ENCODE results near the gene PSRC1.
"Not testable (repeated sequence)": the region's sequence is repeated elsewhere in the genome, so short reads cannot be mapped to it uniquely, and the experiment has no call there.

PSRC1 gene

DNA sequence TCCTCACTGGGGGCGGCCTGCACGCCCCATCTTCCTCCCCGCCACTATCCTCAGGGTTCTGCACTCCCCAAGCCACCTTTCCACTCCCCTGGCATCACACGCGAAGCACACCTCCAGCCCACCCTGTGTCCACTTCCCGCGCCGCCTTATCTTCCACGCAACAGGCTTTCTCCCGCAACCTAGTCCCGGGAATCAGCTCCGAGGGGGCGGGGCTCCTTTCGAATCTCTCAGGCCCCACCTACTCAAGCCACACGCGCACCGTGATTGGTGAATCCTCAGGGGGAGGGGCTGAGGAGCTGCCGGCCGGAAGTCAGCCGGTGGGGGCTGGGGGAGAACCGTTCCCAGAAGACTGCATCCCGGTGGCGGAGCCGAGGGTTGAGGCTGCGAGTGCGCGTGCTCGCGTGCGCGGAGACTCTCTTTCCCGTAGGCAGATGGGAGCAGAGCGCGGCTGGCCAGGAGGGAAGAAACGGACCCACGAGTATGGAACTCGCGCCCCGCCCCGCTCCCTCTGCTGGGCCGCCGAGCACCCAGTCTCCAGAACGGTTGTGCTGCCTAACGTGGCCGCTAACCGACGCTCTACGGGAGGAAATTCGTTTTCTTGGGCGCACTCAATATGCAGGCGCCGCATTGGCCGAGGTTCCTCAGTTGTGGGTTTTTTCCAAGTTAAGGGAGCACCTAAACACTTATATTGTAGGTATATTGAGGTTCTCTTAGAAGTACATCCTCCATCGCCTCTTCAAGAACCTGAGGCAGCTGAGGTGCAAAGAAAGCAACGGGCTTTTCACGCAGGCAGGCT, at the start of gene PSRC1:
TSS of gene PSRC1 (minus strand) at position 194 of the 796 bp plus-strand sequence.
- DNase-seq, result peak; percentile 92

DNA sequence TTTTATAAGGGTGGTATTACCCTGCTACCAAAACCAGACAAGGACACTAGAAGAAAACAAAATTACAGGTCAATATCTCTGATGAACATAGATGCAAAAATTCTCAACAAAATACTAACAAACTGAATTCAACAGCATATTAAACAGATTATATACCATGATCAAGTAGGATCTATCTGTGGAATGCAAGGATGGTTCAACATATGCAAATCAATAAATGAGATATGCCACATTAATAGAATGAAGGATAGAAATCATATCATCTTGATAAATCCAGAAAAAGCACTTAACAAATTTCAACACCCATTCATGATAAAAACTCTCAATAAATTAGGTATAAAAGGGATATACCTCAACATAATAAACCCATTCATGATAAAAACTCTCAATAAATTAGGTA, 48.2 kb upstream of the PSRC1 start:
- no peak for DNase-seq

DNA sequence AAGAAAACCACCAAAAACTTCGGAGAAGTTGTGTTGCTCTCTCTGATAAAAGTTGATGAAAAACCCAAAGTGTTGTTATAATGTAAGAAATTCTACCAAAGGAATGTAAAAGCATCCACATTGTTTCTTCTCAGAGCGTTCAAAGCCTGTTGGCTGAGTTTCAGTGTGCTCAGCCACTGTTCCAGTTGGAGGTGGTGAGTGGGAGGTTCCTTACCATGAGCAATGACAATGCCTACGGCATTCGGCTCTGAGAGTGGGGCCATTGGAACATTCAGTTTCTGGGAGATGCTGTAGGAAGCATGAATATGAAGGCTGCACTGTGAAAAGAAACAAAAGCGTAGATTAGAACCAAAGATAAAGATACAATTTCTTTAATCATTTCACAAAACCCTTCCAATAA, 44.3 kb upstream of the PSRC1 start:
- no peak for DNase-seq

DNA sequence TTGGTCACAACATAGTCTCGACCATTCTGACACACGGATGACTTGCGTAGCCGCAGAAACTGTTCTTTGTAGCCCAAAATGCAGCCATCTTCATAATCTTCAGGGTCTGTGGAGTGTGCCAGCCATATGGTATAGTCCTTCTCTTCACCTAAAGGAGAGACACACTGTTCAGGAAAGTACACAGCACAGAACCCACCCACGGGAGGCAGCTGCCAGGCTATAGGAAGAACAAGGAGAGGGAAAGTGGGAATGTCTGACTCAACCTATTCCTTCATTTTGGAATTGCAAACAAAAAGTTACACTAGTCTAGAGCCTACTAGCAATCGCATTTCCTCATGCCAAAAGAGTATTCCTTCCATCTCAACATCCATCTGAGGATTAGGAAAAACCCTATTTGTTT, 40.0 kb upstream of the PSRC1 start:
- no peak for DNase-seq

DNA sequence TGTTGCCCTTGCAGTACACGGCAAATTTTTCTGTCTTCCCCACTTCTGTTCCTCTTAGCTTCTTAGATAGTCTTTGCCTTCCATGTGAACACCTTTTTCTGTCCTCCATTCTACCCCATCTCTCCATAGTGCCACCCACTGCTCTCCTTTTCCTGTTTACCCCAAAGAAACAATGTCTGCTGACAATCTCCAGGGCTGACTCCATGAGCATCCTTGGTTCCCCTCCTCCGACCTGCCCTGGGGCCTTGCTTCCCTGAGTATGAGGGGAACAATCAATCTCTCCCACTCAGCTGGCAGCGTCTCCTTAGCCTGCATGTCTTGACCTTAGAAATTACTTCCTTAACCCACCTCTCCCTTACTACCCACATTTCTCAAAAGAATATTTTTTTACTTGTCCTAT, 36.2 kb upstream of the PSRC1 start:
- DNase-seq, result no peak

DNA sequence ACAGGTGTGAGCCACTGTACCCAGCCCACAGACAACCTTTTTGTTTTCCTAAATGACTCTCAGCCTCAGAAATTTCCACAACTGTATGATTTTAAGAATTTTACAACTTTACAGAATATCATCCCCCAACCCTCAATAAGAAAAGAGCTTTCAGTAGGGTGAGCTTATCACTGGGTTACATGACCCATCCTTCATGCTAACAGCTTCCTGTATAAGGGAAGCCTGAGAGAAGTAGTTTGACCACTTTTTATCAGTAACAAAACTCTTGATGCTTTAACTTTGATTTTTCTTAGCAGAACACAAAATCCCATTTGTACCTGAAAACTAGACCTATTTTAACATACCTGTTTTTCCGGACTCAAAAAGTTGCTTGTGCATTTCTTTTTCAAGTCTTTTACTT, 33.6 kb upstream of the PSRC1 start:
- DNase-seq, result no peak

DNA sequence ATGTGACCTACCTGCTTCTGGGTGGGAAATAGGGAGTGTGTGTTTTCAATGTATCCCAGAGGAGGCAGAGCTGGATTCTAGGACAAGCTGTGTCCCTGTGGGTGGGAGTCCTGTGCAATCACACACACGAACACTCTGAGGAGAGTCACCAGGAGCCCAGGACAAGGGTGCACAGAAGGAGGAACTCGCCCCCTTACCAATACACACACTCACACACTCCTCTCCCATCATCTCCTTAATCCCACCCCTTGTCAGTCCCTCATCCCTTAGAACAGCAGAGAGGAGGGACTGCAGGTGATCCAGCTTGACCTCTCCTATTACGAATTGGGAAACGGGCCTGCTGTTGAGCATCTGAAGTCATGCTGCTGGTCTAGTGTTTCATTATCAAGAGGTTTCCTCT, 32.3 kb upstream of the PSRC1 start:
- no peak for DNase-seq

DNA sequence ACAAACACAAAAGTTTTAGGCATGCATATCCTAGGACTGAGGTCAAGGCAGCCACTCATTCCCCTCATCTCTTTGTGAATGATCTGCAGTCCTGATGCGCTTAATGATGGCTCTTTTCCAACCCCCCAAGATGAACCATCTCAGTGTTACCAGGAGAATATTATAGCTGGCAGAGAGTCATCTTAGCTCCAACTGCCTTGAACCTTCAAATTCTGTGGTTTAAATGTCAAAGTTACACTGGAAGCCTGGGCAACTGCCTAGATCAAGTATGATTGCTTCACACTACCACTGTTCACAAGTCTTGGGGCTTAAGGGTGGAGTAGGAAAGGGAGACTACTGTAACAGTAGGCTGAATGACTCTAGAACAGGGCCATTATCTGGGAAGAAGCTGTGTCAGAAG, 31.9 kb upstream of the PSRC1 start:
- DNase-seq, result no peak

DNA sequence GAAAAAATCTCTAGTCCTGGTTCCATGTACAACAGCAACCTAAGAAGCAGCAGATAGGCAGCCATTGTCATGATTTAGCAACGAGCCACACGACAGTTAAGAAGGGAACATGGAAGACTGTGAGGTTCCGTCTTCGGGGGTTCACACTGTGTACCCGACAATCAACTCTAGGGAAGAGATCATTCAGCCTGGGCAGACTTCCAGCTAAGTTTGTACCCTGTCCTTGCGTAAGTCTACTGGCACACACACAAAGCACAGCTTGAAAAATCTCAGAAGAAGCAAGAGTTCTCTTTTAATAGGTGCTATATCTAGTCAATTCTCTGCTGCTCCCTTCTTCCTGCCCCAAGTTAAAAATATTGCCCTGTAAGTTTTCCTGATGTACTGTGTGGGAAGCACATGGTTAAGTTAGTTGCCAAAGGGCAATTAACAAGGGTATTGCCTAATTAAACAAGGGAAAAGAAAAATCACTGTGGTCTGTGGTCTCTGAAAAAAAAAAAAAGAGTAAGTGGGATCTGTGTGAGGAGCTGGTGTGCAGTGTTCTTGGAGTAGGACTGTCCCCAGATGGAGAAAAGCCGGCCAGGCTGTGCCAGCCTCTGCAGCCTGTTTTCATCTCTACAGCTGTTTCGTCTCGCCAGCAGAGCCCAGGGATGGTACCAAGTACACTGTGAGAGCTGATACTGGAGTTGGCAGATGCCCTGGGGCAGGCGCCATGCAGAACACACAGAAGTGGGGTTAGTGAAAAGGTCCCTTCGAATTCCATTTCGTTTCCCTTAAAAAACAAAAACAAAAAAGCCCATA, 30.2 kb upstream of the PSRC1 start:
- no peak for DNase-seq

DNA sequence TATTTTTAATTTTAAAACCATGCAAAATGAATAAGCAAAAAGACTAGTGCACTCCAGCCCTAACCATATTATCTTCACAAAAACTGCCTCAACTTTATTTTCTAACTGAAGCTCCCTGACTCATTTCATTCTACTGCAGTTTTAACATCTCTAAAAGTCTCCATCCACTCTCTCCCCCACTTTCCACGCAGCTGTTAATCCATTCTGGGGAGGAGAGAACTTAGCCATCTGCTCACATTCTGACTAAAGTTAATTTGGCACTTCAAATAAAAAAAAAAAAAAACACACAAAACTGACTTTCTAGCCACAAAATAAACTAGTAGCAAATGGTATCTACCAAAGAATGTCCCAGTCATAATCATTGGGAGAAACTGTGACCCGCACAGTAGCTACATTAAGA, 29.3 kb upstream of the PSRC1 start:
- no peak for DNase-seq

DNA sequence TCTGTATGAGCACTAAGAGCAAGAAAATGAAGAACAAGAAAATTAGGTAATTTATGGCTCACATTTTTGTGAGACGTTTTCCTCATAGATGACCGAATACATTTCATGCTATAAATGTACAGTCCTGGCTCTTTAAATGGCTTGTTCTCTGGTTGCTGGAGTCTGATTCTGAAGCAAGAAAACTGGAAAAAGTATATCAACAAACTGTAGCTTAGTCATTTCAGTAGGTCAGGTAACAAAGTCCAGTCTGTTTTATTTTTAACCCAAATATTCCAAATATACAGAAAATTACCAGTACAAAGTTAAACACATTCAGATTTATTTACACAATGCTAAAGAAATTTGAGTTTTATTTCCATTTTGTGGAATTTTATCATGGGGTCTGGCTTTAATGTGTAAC, 26.4 kb upstream of the PSRC1 start:
- no peak for DNase-seq

DNA sequence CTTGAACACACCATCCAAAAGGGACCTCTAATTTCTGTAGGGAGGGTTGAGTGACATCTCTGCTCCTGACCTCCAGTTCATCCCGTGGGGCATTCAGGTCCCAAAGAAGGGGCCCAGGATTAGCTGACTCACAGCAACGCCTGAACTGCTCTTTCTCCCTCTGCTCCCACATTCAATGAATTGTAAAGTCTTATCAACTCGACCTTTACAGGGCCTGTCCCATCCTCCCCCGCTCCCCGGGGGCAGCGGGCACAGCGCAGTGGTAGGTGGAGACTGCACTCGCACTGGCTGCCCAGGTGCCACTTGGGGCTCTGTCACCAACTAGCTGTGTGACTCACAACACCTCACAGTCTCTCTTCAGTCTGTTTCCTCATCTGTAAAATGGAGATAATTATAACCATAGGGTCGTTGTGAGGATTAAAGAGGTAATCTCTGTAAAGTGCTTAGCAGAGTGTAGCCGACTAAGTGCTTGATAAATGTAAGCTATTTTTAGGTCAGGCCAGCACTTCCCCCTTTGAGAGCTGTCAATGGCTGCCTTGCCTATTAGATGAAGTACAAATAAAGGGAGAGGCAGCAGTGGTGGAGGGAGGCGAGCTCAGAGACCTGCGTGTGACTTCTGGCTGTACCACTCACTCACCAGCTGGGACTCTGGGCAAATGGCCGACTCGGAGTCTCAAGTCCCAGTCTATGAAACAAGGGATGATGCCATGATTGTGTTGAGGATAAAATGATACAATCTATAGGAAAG, 24.5 kb upstream of the PSRC1 start:
- DNase-seq, result no peak

DNA sequence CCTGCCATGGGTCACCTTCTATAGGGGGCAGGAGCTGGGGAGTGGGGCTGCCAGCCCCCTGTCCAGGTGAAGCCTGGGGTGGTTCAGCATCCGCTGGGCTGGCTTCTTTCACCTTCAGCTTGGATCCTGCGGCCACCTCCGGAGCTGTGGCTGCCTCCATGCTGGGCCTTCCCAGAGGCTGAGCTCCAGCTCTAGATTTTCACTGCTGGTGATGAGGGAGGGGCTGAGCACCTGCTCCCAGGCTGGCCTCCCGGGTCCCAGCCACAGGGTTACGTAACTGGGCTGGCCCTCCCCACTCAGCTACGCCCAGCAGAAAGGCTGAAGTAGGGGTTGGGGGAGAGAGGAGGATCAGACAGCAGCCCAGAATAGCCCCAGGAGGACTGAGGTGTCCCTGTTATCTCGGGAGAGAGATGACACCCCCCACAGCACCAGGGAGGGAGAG, 23.9 kb upstream of the PSRC1 start, which contains the start of gene MYBPHL:
TSS of gene MYBPHL (minus strand) at position 180 of the 442 bp plus-strand sequence. CDS start at position 160, 20 bp downstream.
- no peak for DNase-seq

DNA sequence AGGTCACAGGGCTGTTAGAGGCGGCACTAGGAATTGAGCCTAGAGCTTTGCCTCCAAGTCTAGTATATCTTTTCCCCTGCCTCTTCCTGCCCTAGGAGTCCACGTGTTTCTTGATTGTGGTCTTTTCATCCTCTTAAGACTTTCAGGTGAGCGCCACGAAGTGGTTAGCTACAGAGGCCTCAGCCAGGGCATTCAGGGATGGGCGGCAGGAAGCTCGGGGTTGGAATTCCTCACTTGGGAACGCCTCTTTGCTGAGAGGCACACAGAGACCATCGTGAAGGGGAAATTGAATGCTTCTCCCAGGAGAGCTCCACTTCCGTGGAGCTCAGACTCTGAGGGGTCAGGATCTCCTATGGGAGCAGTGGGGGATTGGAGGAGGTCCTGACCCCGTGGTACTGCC, 23.0 kb upstream of the PSRC1 start:
- DNase-seq, result not testable (repeated sequence)

DNA sequence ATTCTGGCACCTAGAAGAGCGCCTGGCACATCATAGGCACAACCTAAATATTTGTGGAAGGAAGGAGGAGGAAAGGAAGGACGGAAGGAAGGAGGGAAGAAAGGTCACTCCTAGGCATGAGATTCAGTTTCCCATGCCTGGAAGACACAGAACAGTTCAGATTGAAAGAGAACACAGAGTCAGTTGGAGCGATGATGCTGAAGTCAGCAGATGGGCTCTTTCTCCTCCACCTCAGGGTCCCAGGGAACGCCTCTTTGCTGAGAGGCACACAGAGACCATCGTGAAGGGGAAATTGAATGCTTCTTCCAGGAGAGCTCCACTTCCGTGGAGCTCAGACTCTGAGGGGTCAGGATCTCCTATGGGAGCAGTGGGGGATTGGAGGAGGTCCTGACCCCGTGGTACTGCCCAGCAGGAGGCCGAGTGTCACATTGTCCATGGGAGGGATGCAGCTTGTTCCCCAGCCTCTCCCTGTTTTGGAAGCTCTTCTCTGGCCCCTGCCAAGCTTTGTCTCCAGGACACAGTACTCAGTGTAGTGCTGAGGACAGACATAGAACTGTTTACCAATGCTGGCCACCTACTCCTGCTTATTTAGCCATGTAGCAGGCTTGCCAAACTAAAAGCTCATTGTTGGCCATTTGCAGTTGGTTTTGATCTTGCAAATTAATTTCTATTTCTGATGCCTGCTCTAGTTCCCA, 21.4 kb upstream of the PSRC1 start:
- no peak for DNase-seq

DNA sequence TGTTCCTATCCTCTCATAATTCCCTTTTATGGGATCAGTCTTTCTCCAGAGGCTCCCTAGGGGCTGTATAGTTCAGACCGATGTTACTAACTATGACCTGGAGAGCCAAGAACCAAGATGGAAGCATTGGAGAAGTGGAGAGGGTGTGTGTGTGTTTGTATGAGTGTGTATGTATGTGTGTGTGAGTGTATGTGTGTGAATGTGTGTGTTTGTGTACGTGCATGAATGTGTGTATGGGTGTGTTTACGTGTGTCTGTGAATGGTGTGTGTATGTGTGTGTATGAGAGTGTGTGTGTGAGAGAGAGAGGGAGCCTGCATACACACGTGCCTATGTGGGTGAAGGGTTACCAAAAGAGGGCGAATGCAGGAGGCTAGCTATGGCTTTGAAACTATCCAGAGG, 18.9 kb upstream of the PSRC1 start:
- no peak for DNase-seq

DNA sequence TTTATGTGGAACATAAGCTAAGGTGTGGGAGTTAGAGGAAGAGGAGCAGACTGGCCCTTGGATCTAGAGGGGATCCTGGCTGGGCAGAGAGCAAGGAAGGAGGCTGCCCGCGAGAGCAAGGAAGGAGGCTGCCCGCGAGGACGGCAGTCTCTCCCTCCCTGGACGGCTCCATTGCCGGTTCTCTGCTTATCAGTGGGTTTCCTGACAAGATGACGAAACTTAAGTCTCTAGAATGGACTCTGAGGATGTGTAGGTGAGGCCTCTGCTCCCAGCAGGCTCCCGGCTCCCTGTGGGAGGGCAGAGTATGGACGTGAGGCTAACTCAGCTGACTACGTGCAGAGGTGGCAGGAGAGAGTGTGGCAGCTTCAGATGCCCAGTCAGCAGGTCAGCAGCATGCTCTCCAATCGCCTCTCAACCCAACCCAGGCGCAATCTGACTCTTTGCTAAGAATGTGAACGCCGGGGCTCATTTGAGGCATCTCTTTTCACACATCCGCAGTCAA, 17.8 kb upstream of the PSRC1 start:
- no peak for DNase-seq

DNA sequence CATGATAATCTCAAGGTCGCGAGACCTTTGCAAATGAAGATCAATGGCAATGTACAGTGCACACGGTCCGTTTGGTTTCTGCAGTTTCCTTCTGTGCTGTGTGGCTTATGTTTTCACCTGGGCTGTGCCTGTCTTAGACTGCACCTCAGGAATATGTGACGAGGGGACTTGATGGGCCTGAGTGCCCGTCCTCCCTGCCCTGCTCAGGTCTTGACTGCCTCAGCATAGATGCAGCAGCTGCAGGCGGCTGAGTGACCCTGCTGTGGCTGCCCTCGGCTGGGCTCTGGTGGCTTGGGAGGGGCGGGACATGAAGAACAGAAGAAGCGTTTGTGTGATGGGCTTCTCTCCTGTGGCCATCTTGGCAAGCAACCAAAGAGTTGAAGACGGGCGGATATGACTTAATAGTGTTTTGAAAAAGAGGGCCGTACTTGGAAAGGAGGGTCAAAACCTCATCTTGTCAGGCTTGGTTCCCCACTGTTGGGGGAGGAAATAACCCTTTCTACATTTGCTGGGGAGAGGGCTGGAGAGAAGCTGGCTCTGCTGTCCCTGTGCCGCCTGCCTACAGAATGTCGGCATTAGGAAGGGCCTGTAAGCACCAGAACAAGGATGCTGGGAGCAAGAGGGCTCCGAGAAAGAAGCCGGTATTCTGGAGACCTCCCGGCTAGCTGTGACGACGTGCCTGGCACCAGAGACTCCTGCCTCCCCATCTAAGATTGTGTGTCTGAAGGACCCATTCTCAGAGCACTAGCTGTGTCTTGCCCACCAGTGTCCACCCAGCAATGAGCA, 16.8 kb upstream of the PSRC1 start:
- no peak for DNase-seq

DNA sequence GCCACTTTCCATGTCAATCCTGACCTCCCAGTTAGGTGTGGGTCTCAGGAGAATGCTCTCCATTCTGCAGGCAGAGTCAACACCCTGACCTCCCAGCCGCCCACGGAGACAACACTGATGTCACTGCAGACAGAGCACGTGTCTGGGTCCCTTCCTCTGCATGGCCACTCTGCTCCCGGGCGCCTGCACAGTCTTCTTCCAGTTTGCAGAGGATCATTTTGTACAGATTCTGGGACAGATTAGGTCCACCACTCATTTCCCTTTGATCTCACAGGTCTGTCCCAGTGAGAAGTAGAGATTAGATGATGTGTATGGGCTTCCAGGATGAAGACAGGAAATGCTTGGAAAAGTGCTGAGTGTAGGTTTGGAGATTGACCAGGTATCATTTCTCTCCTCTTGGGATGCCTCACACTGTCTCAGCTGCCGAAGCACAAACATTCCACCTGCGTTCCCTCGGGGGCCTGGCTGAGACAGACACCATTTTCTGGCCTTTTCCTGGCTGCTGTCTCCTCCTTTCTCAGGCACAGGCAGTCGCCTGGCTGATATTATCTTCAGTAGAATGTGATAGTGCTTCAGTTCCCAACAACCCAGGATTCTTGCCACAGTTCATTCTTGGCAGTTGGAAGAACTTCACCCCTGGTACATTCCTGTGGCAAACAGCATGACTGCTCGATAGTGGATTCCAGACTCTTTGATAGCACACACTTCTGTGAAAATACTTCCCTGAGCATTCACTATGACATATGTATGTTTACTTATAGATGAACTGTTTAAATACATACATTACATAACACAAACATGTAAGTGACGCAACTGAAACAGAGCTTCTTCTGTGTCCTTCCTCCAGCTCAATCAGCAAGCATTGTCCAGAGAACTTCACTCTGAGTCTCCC, 16.0 kb upstream of the PSRC1 start:
- DNase-seq, result no peak

DNA sequence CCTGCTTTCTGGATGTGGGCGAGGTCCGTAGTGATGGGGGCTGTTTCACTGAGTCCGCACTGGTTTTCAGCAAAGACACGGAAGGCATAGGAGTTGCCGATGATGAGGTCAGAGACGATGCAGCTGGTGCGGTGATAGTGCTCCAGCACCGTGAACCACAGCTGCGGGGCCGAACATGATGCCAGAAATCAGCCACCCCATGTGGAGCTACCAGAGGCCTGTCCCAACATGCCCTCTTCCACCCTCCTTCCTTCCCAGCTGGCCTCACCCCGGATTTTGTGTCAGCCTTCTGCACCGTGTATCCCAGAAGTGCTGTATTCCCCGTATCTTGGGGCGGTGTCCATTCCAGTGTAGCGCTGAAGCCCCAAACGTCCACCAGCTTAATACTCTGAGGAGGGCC, 13.8 kb upstream of the PSRC1 start:
- no peak for DNase-seq

All from stimulated activated CD4-positive, alpha-beta T cell treated with anti-CD3 and anti-CD28 coated beads, Interleukin-4, amount 100 ng/mL, for 24 hours (primary cell).